Gastroesophageal sphincter (tissue), 3 donors: ENCODE results near the gene IQGAP3.

ENCODE experiments used
- EP300 ChIP-seq: sonication (generic); formaldehyde crosslinking; IDR thresholded peaks from one replicate; pipeline ENCODE4 v1.6.1; 2017; ENCODE audit warnings: antibody characterized with exemption, mild to moderate bottlenecking
- POLR2A ChIP-seq, 2 donors: fragments of 450-650 bp; IDR thresholded peaks; one replicate each; pipeline ENCODE4 v1.6.1; 2017; ENCODE audit warnings: antibody characterized with exemption in 2 of 2, mild to moderate bottlenecking in 2 of 2, moderate library complexity in 1 of 2
- POLR2AphosphoS5 ChIP-seq: sonication (generic); formaldehyde crosslinking; IDR thresholded peaks from one replicate; pipeline ENCODE4 v1.6.1; 2017; ENCODE audit warnings: antibody characterized with exemption
- TF ChIP-seq, protein P1 (sequence below), 4 experiments: fragments of 200-600 bp in 2 of 4; fragments of 450-650 bp in 2 of 4; sonication (generic) in 1 of 4; IDR thresholded peaks; one replicate each; pipeline ENCODE4 v1.5.1; 2017 to 2019; ENCODE audit warnings: antibody characterized with exemption in 4 of 4, mild to moderate bottlenecking in 2 of 4, moderate library complexity in 2 of 4

DNA sequence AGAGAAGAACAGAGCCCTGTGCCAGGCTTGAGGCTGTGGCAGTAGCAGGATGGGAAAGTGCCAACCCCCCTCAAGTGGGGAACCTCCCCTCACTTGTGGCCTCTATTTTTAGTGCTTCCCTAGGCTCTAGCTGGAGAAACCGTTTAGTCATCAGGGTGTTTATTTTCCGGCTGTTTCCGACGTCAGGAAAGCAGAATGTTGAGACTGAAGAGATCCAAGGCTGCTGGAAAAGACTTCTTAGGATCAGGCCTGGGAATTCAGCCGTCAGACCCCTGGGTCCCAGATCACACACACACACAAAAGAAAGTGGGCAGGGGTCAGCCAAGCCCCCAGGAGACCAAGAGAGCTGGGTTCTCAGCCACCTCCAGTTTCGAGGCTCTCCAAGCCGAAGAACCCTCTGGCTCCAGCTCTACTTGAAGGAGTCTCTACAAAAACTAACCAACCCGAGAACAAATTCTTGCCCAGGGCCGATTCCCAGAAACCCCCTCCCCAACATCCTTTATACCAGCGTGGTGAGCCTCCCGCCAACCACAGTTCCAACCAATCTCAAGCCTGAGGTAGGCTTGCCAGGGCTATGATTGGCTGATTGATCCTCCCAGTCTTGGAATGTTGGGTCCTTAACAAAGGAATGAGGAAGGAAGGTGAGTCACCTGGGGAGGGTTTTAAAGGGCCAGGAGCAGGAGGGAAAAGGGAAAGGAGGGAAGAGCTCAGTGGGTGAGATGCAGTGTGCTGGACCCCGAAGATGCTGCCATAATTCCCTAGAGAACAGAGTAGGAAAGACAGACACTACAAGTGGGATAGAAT, 69.3 kb downstream of the IQGAP3 start:
- TF ChIP-seq, protein P1, sequence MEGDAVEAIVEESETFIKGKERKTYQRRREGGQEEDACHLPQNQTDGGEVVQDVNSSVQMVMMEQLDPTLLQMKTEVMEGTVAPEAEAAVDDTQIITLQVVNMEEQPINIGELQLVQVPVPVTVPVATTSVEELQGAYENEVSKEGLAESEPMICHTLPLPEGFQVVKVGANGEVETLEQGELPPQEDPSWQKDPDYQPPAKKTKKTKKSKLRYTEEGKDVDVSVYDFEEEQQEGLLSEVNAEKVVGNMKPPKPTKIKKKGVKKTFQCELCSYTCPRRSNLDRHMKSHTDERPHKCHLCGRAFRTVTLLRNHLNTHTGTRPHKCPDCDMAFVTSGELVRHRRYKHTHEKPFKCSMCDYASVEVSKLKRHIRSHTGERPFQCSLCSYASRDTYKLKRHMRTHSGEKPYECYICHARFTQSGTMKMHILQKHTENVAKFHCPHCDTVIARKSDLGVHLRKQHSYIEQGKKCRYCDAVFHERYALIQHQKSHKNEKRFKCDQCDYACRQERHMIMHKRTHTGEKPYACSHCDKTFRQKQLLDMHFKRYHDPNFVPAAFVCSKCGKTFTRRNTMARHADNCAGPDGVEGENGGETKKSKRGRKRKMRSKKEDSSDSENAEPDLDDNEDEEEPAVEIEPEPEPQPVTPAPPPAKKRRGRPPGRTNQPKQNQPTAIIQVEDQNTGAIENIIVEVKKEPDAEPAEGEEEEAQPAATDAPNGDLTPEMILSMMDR (IDR thresholded peaks at IDR 0.05): no peak
- TF ChIP-seq POLR2AphosphoS5 (peak; percentile 98), POLR2A (IDR thresholded peaks at IDR 0.05) (peak; percentile 64 to 66), EP300 (peak; percentile 79)
